Body of pancreas (tissue), 4 donors: ENCODE data around the gene CAMTA1. TPM values are rescaled to one million over a fixed set of nuclear protein-coding genes. Genes with fewer than 3 reads are reported as not detected.

Source experiments
- ATAC-seq: fragments of 150-250 bp; one replicate; pipeline ENCODE4 v1.9.1; 2016
- DNase-seq, 4 donors: peaks; one replicate each; pipeline ENCODE4 v3.0.0-alpha.2; 2019
- H3K27ac ChIP-seq, 4 donors: fragments of 200-600 bp; sonication (generic); 1 replicate in 3 of 4; 2 replicates in 1 of 4; pipeline versions ENCODE4 v1.5.1 to v1.6.1; 2016 to 2019; ENCODE audit warnings: mild to moderate bottlenecking in 1 of 4, mixed read lengths in 1 of 4, moderate library complexity in 1 of 4
- H3K27me3 ChIP-seq, 2 donors: fragments of 200-600 bp; sonication (generic); one replicate each; pipeline ENCODE4 v1.6.0; 2016; ENCODE audit warnings: mild to moderate bottlenecking in 1 of 2
- H3K36me3 ChIP-seq, 2 donors: fragments of 200-600 bp; sonication (generic); replicated peaks in 1 of 2; 2 replicates each; pipeline ENCODE4 v1.5.1; 2016; ENCODE audit warnings: low read depth in 2 of 2; ENCODE audit not compliant: insufficient read depth in 1 of 2
- H3K4me1 ChIP-seq: fragments of 200-600 bp; sonication (generic); one replicate; pipeline ENCODE4 v1.6.0; 2016
- H3K4me3 ChIP-seq, 2 donors: fragments of 200-600 bp; sonication (generic); 1 replicate in 1 of 2; 2 replicates in 1 of 2; pipeline ENCODE4 v1.5.1; 2016 to 2019
- H3K9me3 ChIP-seq, 3 donors: fragments of 200-600 bp; sonication (generic); 1 replicate in 2 of 3; 2 replicates in 1 of 3; pipeline ENCODE4 v1.5.1; 2016
- POLR2A ChIP-seq, 3 donors: fragments of 450-650 bp; IDR thresholded peaks; one replicate each; pipeline ENCODE4 v1.6.1; 2016; ENCODE audit warnings: antibody characterized with exemption in 3 of 3, mild to moderate bottlenecking in 2 of 3
- whole genome bisulfite sequencing, 2 donors: methylation state at CpG; one replicate each; pipeline ENCODE4 v1.1.5; 2017; 5-methylcytosine and 5-hydroxymethylcytosine counted together
- intact Hi-C: fragments of 100-400 bp; cut with DNase I; formaldehyde crosslinking; loops from one replicate; pipeline ENCODE4 v1.15.1; 2023
- total RNA-seq, 2 donors: library from RNA; depleted of rRNA; stranded (reverse); fragments of >200 nt; gene quantifications; one replicate each; pipeline ENCODE4 v1.1.0, GENCODE V29; 2016
- TF ChIP-seq, protein P1 (sequence below), 7 experiments: fragments of 450-650 bp in 4 of 7; fragments of 200-600 bp in 3 of 7; sonication (generic) in 3 of 7; IDR thresholded peaks; one replicate each; pipeline ENCODE4 v1.5.1; 2016 to 2019; ENCODE audit warnings: antibody characterized with exemption in 7 of 7

Gene CAMTA1
- total RNA-seq, 2 donors from 2014 or later, result 36.3 to 59.7 TPM

DNA sequence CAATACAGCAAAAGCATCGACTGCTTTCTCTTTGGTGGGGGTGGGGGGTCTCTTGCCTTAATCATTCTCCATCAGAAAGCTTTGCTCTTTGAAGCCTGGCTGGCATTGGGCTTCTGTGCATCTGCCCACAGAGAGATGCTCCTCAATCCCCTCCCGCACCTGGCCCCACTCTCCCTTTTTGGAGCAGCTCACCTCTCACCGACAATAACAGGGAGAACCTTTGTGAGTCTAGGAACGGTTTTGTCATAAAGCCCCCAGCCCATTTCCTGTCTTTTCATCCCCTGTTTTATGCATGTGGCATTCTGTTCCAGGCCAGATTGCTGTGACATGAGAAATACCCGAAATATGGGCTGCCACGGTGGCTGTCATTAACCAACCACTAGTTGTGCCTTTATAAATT lies 516.9 kb downstream of the CAMTA1 start:
- no peak overlapping the region for H3K27ac ChIP-seq
- H3K36me3 ChIP-seq, result no peaks in the 10 kb centered on the region
- no peaks in the 10 kb centered on the region for H3K27me3 ChIP-seq
- WGBS, 2 donors, result 63 to 65% methylated on average over 6 of the region's 6 CpGs
- H3K4me1 ChIP-seq, result no peaks in the 10 kb centered on the region
- intact Hi-C loops, result no loop called here
- ATAC-seq (no peak), DNase-seq (no peak)
- no peak overlapping the region for H3K4me3 ChIP-seq
- H3K9me3 ChIP-seq, result no peaks in the 10 kb centered on the region
- no peak for TF ChIP-seq POLR2A (IDR thresholded peaks at IDR 0.05)
- TF ChIP-seq, protein P1, sequence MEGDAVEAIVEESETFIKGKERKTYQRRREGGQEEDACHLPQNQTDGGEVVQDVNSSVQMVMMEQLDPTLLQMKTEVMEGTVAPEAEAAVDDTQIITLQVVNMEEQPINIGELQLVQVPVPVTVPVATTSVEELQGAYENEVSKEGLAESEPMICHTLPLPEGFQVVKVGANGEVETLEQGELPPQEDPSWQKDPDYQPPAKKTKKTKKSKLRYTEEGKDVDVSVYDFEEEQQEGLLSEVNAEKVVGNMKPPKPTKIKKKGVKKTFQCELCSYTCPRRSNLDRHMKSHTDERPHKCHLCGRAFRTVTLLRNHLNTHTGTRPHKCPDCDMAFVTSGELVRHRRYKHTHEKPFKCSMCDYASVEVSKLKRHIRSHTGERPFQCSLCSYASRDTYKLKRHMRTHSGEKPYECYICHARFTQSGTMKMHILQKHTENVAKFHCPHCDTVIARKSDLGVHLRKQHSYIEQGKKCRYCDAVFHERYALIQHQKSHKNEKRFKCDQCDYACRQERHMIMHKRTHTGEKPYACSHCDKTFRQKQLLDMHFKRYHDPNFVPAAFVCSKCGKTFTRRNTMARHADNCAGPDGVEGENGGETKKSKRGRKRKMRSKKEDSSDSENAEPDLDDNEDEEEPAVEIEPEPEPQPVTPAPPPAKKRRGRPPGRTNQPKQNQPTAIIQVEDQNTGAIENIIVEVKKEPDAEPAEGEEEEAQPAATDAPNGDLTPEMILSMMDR (IDR thresholded peaks at IDR 0.05), result no peak

DNA sequence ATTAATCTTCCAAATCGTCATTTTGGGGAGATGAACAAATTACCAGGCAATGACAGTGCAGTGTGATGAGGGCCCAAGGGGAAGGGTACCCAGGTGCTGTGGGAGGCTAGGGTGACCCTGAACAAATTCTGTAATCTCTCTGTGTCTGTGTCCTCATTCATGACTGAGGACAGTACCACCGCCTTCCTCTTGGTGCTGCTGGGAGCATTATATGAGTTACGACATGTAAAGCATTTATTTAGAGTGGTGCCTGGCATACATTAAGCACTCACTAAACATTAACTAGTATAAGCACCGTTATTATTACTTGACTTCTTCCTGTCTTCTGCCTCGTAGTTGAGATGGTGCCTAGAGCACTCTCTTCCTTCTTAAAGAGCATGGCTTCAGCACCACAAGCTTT lies 517.6 kb downstream of the CAMTA1 start:
- Histone ChIP-seq H3K4me3 (no peak overlapping the region), H3K36me3 (no peaks in the 10 kb centered on the region), H3K27me3 (no peaks in the 10 kb centered on the region), H3K9me3 (no peaks in the 10 kb centered on the region), H3K4me1 (no peaks in the 10 kb centered on the region), H3K27ac (no peak overlapping the region)
- WGBS, 2 donors, result 38 to 39% methylated on average over 5 of the region's 5 CpGs
- intact Hi-C loops, result no loop called here
- no peak for ATAC-seq
- TF ChIP-seq, protein P1 (IDR thresholded peaks at IDR 0.05), result no peak
- TF ChIP-seq POLR2A (IDR thresholded peaks at IDR 0.05), result no peak
- no peak for DNase-seq

DNA sequence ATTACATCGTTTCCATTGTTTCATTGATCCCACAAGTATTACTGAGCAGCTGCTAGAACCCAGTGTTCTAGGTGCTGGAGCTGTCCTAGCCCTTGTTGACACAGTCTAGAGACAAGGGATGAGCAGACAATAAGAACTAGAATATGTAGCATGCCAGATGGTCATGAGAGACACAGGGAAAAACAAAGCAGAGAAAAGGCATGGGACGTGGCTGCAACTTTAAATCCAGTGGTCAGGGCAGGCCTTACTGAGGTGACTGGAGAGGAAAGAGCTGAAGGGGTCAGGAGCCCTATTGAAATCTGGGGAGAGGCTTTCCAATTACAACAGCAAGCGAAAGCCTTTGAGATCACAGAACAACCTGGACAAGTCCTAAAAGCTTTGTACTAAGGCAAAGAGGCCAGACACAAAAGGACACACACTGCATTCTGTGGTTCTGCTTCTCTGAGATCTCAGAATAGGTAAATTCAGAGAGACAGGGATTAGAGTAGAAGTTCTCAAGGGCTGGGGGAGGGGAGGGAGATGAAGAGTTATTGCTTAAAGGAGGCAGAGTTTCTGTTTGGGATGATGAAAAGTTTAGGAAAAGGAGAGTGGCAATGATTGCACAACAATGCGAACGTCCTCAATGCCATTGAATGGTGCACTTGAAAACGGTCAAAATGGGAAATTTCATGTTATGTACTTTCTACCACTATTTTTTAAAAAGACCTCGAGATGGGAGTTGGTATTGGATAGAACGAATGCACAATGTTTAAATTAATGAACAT lies 518.5 kb downstream of the CAMTA1 start:
- Histone ChIP-seq H3K4me3 (no peak overlapping the region), H3K4me1 (no peaks in the 10 kb centered on the region), H3K9me3 (no peaks in the 10 kb centered on the region), H3K27ac (no peak overlapping the region), H3K27me3 (no peaks in the 10 kb centered on the region), H3K36me3 (no peaks in the 10 kb centered on the region)
- ATAC-seq, result no peak
- 74 to 75% methylated on average over 8 of the region's 8 CpGs for WGBS, 2 donors
- intact Hi-C loops, result no loop called here
- no peak for DNase-seq
- TF ChIP-seq, protein P1 (IDR thresholded peaks at IDR 0.05), result no peak
- no peak for TF ChIP-seq POLR2A (IDR thresholded peaks at IDR 0.05)

DNA sequence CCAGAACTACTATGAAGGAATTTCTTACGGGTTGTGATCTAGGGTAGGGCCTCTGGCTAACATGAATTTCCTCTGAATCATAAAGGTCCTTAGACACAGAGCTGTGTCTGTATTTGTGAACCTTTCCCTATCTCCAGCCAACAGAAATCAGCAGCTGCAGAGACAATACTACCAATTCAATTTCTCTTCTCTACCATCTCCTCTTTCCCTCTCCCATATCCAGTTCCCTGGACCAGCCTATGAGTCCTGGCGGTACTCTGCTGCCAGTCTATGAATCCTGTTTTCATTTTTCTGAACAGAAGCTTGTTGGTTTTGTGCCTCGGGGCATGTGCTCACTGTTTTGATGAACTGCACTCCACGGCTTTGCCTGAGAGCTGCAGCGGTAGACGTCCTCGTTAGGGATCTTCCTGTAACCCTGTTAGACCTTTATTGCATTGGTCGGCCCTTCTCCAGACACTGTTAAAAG lies 527.9 kb downstream of the CAMTA1 start:
- intact Hi-C loops, result no loop called here
- no peaks in the 10 kb centered on the region for H3K4me1 ChIP-seq
- TF ChIP-seq POLR2A (IDR thresholded peaks at IDR 0.05), result no peak
- TF ChIP-seq, protein P1 (IDR thresholded peaks at IDR 0.05), result no peak
- H3K27me3 ChIP-seq, result no peaks in the 10 kb centered on the region
- no peaks in the 10 kb centered on the region for H3K9me3 ChIP-seq
- no peak overlapping the region for H3K4me3 ChIP-seq
- DNase-seq (no peak), ATAC-seq (no peak)
- WGBS, 2 donors, result 61 to 63% methylated on average over 8 of the region's 8 CpGs
- H3K36me3 ChIP-seq, result no peaks in the 10 kb centered on the region
- H3K27ac ChIP-seq, result no peak overlapping the region

DNA sequence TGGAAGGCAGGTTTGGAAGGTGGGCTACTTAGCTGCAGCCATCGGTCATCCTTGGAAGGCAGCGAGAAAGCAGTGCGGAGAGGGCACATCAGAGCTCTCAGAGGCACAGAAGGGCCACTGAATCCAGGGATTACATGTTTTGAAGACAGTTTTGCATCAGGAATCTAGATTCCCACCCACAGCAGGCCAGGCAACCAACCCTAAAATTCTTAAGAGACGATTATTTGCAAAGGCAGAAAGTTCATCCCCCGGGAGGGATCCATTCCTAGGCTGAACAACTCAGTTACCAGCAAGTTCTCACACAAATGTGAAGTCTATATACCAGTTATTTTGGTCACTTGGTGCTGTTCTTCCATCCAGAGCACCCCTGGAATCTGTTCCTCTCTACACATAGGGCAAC lies 528.6 kb downstream of the CAMTA1 start:
- TF ChIP-seq POLR2A (IDR thresholded peaks at IDR 0.05), result no peak
- TF ChIP-seq, protein P1 (IDR thresholded peaks at IDR 0.05), result no peak
- Histone ChIP-seq H3K36me3 (no peaks in the 10 kb centered on the region), H3K27me3 (no peaks in the 10 kb centered on the region), H3K27ac (no peak overlapping the region), H3K4me1 (no peaks in the 10 kb centered on the region), H3K9me3 (no peaks in the 10 kb centered on the region), H3K4me3 (no peak overlapping the region)
- 79 to 85% methylated on average over 5 of the region's 5 CpGs for WGBS, 2 donors
- intact Hi-C loops, result no loop called here
- DNase-seq (no peak), ATAC-seq (no peak)
